ENCODE results near the gene CXCL6.

Gene CXCL6

DNA sequence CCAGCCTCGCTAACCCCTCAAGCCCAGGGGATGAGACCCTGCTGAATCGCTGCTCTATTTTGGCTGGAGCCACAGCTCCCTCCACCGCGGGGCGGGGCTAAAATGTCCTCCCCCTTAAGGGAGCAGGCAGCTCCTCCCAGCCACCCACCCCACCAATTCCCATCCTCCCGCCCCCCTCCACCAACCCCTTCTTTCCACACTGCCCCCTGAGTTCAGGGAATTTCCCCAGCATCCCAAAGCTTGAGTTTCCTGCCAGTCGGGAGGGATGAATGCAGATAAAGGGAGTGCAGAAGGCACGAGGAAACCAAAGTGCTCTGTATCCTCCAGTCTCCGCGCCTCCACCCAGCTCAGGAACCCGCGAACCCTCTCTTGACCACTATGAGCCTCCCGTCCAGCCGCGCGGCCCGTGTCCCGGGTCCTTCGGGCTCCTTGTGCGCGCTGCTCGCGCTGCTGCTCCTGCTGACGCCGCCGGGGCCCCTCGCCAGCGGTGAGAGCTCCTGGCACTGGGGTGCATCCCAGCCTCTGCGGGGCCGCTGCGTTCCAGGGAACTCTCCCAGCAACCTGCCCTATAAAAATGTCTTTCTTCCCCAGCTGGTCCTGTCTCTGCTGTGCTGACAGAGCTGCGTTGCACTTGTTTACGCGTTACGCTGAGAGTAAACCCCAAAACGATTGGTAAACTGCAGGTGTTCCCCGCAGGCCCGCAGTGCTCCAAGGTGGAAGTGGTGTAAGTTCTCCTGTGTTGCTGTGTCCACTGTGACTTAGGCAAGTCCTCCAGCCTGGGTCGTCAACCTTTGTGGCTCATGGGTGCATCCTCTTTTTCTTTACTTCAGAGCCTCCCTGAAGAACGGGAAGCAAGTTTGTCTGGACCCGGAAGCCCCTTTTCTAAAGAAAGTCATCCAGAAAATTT is at the start of gene CXCL6:
Gene CXCL6, plus strand, starts transcription at position 306 of the 907 bp plus-strand sequence. Its CDS starts 73 bp downstream, at position 379.
- DNase-seq (ENCODE audit: low read depth in 3 of 3) = no peak

DNA sequence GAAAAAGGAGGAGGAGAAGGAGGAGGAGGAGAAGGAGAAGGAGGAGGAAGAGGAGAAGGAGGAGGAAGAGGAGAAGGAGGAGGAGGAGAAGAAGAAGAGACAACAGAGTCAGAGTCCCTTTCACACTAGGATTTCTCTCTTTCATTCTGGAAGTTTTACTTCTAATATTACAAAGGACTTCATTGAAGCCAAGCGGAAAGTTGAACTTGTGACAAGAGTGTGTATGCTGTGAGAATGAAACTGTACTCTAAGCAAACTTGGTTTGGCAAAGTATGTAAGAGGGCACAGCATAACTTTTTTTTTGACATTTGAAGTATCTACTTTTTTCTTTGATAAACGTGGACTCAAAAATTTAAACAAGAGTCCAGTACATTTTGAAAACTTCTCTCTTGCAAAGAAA is 48.1 kb upstream of the CXCL6 start:
- no peak for DNase-seq (ENCODE audit: low read depth in 3 of 3)

DNA sequence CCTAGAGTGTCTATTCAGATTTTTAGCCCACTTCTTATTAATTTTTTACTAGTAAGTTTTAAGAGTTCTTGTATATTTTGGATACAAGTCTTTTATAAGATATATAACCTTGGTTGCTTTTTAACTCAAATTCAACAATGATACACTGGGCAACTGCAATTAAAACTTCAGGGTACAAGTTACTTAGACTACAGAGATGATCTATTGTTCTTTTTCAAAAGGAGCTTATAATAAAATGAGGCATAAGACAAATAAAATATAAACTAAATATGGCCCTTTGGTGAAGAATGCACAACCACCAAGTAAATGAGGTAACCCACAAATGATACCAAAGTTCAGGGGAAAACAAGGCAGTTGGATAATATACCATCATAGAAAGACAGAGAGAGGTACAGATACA is 37.6 kb upstream of the CXCL6 start:
- DNase-seq (ENCODE audit: low read depth in 3 of 3) = no peak

DNA sequence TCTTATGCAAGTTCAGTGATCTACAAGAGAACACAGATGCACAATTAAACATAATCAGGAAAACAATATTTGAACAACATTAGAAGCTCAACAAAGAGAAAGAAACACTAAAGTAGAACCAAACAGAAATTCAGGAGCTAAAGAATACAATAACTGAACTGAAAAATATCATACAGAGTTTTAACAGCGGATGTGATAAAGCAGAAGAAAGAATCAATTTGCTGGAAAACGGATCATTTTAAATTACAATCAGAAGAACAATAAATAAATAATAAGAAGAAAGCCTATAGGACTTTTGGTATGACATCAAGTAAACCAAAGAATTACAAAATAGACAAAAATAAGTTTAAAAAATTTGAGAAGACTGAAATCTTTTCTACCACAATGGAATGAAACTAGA is 36.3 kb upstream of the CXCL6 start:
- no peak for DNase-seq (ENCODE audit: low read depth in 3 of 3)

DNA sequence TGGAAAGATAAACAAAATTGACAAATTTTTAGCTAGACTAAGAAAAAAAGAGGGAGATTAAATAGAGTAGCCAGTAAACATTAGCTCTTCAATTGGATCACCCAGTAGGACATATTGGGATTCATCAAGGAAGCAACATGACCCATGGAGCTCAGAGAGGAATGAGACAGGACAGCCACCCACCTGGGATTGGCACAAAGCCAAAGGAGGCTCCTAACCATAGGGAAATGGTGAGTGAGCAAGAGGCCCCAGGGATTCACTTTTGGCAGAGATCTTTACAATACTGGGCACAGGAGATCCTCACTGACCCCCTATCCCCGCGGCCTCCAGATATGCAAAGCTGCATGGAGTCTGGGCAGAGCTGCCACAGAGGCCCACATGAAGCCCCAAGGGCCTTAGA is 34.8 kb upstream of the CXCL6 start:
- DNase-seq (ENCODE audit: low read depth in 3 of 3) = no peak

DNA sequence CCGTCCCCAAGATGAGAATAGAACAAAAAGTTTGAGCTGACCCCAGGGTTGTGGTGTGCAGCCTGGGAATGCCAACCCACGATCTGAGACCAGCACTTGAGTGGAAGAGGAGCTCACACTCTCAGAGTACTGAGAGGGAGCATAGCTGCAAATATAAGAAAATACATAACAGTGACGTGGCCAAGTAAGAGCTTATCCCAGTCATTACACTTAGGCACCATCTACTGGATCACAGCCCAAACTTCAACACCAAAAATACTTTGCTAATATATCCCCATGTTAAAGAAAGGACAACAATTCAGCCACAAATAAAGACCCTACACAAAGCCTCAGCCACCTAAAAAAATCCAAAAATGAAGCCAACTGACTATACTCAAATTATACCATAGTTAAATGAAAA is 33.3 kb upstream of the CXCL6 start:
- DNase-seq (ENCODE audit: low read depth in 3 of 3) = no peak

DNA sequence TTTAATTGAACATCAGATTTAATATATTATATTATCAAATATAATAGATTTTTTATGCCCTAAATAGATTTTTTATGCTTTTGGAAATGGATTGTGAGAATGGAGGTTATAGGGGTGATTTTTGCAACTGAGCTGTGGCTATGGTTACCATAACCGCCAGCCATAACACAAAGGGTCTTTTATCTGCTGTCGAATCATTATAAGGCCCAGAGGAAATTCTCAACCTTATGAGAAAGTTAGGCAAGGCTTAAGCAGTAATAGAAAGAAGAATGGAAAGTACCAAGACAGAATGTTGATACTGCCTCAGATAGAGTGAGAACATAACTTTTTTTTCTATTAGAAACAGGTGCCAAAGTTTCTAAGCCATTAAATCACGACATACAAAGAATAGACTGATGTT is 26.3 kb upstream of the CXCL6 start:
- DNase-seq (ENCODE audit: low read depth in 3 of 3) = no peak

DNA sequence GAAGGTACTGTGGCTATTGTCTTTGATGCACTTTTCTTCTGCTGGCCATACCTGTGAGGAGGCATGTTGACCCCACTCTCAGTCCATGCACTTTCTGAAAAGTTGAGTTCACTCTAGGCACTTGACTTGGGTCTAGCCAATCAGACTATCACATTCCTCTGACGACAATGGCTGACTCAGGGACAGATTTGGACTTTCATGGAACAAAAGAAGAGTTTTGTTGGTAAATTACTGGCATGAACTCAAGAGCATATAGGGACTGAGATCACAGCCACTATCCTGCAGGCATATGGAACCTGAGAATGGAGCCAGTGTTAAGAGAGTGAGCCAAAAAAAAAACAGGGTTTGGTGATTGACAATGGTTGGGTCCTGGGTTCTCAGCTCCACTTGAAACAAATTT is 24.6 kb upstream of the CXCL6 start:
- DNase-seq (ENCODE audit: low read depth in 3 of 3) = no peak

DNA sequence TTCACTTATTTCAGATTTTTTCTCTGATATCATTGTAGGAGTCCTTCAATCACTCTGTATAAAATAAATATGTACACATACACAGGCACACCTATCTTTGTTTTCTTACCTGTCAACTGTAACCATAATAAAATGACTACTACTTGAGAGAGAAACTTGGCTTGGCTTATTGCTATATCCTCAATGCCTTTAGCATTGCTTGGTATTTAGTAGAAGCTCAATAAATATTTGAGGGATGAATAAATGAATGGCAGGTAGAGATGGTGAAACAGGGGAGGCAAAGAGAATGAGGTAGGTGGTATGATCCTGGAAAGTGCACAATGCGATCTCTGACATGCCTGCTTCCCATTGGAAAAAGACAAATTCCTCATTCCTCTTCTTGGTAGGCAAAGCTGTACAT is 21.8 kb upstream of the CXCL6 start:
- DNase-seq (ENCODE audit: low read depth in 3 of 3) = no peak

DNA sequence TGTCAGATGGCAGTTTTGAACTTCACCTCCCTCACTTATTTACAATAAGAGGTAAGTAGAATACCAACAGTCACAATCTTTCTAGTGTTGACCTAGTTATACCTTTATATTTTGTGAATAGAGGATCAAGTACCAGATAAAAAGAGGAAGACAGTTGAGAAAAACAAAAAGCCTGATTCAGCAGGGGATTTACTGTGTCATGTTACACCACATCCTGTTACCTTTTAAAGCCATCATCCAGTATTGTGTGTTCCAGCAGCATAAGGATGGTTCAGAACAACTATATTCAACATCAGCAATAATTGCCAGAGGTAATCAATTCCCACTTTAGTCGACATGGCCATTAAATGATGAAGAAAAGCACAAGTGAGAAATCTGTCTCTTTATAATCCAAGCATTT is 21.3 kb upstream of the CXCL6 start:
- DNase-seq (ENCODE audit: low read depth in 3 of 3) = no peak

DNA sequence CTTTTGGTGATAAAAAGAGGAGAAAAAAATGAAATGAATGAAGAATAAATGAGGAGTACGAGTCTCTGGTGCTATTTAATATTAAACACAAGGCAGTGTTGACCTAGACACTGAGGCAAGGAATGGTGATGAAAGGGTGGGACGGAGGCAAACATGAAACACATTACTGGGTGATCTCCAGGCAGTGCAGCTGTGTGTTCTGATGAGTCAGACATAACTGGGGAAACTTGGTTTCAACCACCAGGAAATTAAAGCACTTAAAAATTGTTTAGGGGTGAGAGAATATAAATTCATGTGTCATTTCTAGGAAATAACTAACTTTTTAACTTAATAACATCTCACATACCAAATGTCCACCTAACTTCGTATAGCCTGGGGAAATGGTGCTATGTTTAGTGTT is 19.7 kb upstream of the CXCL6 start:
- DNase-seq (ENCODE audit: low read depth in 3 of 3) = no peak

DNA sequence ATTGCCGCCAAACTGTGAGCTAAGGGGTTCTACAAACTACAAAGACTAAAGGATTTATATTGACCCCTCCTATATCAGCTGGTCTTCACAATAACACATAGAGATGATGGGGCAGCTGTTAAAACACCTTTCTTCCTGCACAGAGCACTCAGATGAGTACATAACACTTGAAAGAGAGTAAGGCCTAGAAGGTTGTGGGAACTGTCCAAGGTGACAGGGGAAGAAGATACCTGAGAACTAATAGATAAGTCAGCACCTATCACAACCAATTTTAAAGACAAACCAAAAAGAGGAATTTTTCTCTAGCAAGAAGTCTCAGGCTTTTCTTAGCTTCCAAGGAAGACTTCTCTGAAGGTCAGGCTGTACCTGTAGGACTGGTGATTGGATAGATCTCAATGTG is 19.1 kb upstream of the CXCL6 start:
- no peak for DNase-seq (ENCODE audit: low read depth in 3 of 3)

DNA sequence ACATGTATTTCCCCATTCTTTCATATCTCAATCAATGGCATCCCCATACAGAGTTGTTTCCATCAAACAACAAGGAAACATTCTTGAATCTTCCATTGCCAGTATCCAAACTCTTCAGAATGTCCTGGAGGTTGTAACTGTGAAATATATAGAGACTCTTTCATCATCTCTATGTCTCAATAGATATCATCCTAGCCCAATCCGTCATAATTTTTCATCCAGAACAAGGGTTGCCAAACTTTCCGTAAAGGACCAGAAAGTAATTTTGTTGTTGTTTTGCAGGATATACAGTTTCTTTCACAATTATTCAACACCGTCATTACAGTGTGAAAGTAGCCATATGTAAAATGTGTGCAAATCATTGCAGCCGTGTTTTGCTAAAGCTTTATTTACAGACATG is 15.2 kb upstream of the CXCL6 start:
- no peak for DNase-seq (ENCODE audit: low read depth in 3 of 3)

DNA sequence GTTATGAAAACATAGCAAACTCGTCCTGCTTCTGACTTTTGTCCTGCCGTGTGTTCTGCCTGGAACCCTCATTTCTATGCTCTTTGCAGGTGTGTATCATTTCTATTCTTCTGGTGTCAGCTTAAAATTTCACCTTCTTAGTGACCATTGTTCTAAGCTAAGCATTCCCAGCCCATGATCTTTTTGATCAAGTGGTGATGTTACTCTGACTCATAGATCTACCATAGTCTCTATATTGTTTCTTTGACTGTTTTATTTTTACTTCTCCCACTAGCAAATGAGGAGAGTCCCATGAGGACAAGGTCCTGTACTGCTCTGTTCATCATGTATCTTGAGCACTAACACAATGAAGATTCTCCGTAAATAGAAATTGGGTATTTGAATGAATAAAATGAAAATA is 14.1 kb upstream of the CXCL6 start:
- no peak for DNase-seq (ENCODE audit: low read depth in 3 of 3)

DNA sequence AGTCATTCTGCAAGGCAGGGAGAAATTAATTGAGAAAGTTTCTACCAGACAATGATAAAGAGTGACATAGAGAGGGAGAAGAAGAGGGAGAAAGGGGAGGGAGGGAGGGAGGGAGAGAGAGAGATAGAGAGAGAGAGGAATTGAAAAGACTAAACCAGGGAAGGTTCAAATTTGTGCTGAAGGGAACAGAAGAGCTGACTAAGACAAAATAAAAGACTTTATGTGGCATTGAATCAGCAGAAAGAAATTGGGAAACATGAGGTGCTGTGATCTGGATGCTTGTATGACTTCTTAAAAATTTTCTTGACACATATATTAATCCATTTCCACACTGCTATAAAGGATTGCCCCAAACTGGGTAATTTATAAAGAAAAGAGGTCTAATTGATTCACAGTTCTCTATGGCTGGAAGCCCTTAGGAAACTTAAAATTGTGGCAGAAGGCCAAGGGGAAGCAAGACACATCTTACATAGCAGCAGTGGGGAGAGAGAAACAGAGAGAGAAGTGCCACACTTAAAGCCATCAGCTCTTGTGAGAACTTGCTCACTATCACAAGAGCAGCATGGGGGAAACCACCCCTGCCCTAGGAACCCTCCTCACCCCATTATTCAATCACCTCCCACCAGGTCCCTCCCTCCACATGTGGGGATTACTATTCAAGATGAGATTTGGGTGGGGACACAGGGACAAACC is 13.5 kb upstream of the CXCL6 start:
- no peak for DNase-seq (ENCODE audit: low read depth in 3 of 3)

DNA sequence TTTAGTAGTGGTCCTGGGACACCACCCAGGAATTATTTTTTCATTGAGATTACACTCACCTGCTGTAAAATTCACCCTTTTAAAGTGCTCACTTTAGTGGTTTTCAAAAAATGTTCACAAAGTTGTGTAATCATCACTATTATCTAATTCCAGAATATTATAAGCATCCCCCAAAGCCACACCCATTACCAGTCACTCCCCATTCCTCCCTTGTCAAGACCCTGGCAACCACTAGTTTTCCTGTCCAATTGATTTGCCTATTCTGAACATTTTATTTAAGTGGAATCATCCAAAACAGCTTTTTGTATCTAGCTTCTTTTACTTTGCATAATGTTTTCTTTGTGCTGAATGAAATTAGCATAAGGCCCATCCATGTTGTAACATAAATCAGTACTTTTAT is 12.7 kb upstream of the CXCL6 start:
- no peak for DNase-seq (ENCODE audit: low read depth in 3 of 3)

DNA sequence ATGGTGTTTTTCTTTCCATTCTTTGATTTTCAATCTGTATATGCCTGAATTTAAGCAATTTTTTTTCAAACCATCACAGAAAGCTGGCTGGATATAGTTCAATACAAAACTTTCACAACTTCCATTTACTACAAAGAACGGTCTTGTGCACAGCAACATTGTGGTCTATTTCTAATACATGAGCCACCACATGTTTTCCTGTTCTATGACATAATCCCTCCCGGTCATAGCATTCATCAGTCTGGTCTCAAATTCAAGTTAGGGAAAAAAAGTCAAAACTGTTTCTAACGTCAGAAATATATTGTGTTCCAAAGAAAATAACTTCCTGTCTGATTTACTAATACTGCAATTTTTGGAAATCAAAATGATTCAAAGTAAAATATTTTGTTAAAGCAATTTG is 7.5 kb upstream of the CXCL6 start:
- no peak for DNase-seq (ENCODE audit: low read depth in 3 of 3)

DNA sequence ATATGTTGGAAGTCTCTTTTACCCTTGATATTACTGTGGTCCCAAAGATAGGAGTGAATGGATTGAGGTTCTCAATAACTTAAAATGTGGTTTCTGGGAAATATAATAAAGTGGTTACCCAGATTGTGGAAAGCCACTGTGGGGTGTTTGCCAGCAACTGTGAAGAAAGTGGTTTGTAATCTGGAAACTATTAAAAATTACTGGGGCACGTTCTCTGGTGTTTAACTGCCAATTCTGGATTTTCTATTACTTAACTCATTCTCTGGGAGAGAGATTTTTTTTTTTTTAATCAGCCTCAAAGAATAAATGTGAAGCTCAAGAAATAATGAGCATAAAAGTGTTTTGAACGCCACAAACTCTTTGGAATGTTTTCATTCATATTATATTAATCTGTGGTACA is 4.9 kb upstream of the CXCL6 start:
- no peak for DNase-seq (ENCODE audit: low read depth in 3 of 3)

DNA sequence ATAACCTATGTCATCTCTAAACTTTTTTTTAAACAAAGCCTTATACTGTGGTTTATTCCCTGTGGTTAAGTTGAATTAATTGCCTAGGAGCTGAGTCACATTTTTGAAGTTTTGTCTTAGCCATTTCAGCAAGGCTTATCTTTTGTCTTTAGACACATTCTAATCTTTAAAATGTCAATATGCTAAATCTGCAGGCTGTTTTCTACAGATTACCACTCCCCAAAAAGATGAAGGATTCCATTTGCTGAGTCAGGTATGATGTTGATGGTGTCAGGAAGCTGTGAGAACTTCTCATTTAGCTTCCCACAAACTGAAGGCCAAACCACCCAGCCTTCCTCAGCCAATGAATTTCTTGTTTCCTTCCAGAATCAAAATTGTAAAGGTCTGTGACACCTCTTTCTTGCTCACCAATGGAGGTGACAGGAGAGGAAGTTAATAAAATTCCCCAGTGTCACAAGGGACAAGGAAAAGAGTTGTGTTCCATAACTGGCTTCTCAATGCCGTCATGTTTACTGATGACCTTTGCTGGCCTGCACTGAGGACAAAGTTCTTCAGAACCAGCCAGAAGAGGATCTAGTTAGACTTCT is 3.7 kb upstream of the CXCL6 start:
- no peak for DNase-seq (ENCODE audit: low read depth in 3 of 3)

DNA sequence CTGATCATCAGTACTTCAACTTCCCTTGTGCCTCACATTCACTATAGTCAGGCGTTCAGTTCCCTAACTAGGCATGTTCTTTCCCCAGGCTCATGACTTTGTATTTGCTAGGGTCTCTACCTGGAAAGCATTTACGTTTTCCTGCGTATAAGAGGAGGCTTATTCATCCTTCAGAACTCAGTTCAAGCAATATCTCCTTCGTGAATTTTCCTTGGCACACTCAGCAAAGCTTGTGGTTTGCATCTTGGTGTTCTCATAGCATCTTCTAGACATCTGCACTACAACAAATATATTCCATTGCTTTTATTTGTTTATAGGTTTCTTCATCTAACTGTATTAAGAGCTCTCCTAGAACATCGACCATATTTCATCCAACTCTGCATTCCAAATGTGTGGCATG is 2.6 kb downstream of the CXCL6 start:
- DNase-seq (ENCODE audit: low read depth in 3 of 3) = no peak

DNA sequence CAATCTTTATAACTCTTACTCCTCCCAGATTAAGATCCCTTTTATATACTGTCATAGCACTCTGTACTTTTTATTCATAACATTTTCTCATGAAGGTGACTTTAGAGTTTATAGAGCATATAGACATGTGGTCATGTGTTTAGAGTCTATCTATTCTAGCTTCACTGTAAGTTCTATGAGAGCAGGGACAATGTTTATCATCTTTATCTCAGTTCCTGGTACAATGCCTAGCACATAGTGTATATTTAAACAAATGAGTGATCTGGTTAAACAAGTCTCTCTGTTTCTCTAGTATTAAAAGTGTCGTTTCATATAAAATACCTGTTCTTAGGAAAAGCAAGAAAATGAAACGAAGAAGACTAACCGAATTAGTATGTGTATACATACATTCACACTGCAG is 3.2 kb downstream of the CXCL6 start:
- no peak for DNase-seq (ENCODE audit: low read depth in 3 of 3)

DNA sequence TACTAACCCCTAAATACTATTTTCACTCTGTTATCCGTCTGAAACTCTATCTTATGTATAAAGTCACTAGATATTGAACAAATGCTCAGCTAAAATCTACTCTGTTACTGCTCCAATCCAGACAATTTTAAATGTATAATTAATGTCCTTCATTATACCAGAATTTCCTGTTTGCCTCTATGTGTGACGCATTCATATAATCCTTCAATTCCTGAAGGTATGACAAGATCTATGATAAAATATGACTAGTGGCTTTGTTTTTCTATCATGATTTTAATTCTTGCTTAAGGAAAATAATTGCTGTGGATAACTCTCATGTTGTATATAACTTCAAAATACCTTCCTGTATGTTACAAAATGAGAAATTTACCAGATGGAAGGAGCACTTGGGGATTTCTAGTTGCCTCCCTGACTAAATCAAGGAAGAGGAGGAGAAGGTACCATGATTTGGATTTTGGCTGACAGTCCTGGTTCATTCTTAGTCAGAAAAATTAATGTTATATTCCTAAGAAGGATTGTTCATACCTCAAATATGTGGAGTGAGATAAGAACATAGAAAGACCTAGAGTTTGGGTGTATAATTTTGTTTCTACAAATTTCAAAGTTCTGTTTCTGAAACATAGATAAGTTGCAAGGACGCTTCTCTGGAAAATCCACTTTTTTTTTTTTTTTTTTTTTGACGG is 4.9 kb downstream of the CXCL6 start:
- DNase-seq (ENCODE audit: low read depth in 3 of 3) = no peak
